ENCODE data around the gene C19orf33.
A peak's percentile ranks its signal among the peaks of the same experiment; 100 is the strongest.

C19orf33 gene

GRCh38 chr19:38277969-38278680 is 25.9 kb upstream of the C19orf33 start:
- no peak overlapping the region for H3K4me3 ChIP-seq (ENCODE audit: low read length)
- no peak for DNase-seq (ENCODE audit: low read depth, low spot score)

- DNase-seq (ENCODE audit: low read depth, low spot score): no peak
- no peak overlapping the region for H3K4me3 ChIP-seq (ENCODE audit: low read length)
Measured at GRCh38 chr19:38278751-38279150, 25.3 kb upstream of the C19orf33 start.

- H3K4me3 ChIP-seq (ENCODE audit: low read length): no peak overlapping the region
- DNase-seq (ENCODE audit: low read depth, low spot score): no peak
Measured at GRCh38 chr19:38280030-38280921, 23.8 kb upstream of the C19orf33 start.

GRCh38 chr19:38281811-38282566 is 22.1 kb upstream of the C19orf33 start:
- peak; percentile 73 for DNase-seq (ENCODE audit: low read depth, low spot score)
- no peak overlapping the region for H3K4me3 ChIP-seq (ENCODE audit: low read length)

GRCh38 chr19:38283271-38283670 is 20.8 kb upstream of the C19orf33 start:
- DNase-seq (ENCODE audit: low read depth, low spot score): no peak
- H3K4me3 ChIP-seq (ENCODE audit: low read length): no peak overlapping the region

- DNase-seq (ENCODE audit: low read depth, low spot score): no peak
- H3K4me3 ChIP-seq (ENCODE audit: low read length): no peak overlapping the region
Measured at GRCh38 chr19:38284422-38284821, 19.6 kb upstream of the C19orf33 start.

- H3K4me3 ChIP-seq (ENCODE audit: low read length): no peak overlapping the region
- no peak for DNase-seq (ENCODE audit: low read depth, low spot score)
Measured at GRCh38 chr19:38285567-38285966, 18.5 kb upstream of the C19orf33 start.

GRCh38 chr19:38287604-38288003 is 16.4 kb upstream of the C19orf33 start:
- H3K4me3 ChIP-seq (ENCODE audit: low read length): no peak overlapping the region
- DNase-seq (ENCODE audit: low read depth, low spot score): no peak

- H3K4me3 ChIP-seq (ENCODE audit: low read length): no peak overlapping the region
- no peak for DNase-seq (ENCODE audit: low read depth, low spot score)
Measured at GRCh38 chr19:38288123-38288855, 15.8 kb upstream of the C19orf33 start.

- no peak for DNase-seq (ENCODE audit: low read depth, low spot score)
- H3K4me3 ChIP-seq (ENCODE audit: low read length): no peak overlapping the region
Measured at GRCh38 chr19:38289955-38290354, 14.1 kb upstream of the C19orf33 start.

GRCh38 chr19:38290631-38291147 is 13.4 kb upstream of the C19orf33 start:
- no peak for DNase-seq (ENCODE audit: low read depth, low spot score)
- no peak overlapping the region for H3K4me3 ChIP-seq (ENCODE audit: low read length)

- H3K4me3 ChIP-seq (ENCODE audit: low read length): no peak overlapping the region
Measured at GRCh38 chr19:38291855-38292254, 12.2 kb upstream of the C19orf33 start.

GRCh38 chr19:38293281-38293680 is 10.8 kb upstream of the C19orf33 start:
- H3K4me3 ChIP-seq (ENCODE audit: low read length): no peak overlapping the region
- DNase-seq (ENCODE audit: low read depth, low spot score): no peak

More at GRCh38 chr19:38291855-38292254, 12.2 kb upstream of the C19orf33 start:
- no peak for DNase-seq (ENCODE audit: low read depth, low spot score)

- no peak for DNase-seq (ENCODE audit: low read depth, low spot score)
- H3K4me3 ChIP-seq (ENCODE audit: low read length): no peak overlapping the region
Measured at GRCh38 chr19:38294090-38294489, 10.0 kb upstream of the C19orf33 start.

- no peak for DNase-seq (ENCODE audit: low read depth, low spot score)
- H3K4me3 ChIP-seq (ENCODE audit: low read length): no peak overlapping the region
Measured at GRCh38 chr19:38298821-38299680, 5.0 kb upstream of the C19orf33 start.

GRCh38 chr19:38304352-38304865 is 358 bp downstream of the C19orf33 start:
- H3K4me3 ChIP-seq (ENCODE audit: low read length): no peak overlapping the region
- DNase-seq (ENCODE audit: low read depth, low spot score): no peak

GRCh38 chr19:38304866-38305429 is 897 bp downstream of the C19orf33 start:
- no peak for DNase-seq (ENCODE audit: low read depth, low spot score)
- H3K4me3 ChIP-seq (ENCODE audit: low read length): no peak overlapping the region

Data from Jurkat, Clone E6-1 (cell line).